ENCODE results near the gene HSD17B12.

The HSD17B12 gene

GRCh38 chr11:43872995-43873394 lies 192.5 kb downstream of the HSD17B12 start:
- TF ChIP-seq, protein P1, sequence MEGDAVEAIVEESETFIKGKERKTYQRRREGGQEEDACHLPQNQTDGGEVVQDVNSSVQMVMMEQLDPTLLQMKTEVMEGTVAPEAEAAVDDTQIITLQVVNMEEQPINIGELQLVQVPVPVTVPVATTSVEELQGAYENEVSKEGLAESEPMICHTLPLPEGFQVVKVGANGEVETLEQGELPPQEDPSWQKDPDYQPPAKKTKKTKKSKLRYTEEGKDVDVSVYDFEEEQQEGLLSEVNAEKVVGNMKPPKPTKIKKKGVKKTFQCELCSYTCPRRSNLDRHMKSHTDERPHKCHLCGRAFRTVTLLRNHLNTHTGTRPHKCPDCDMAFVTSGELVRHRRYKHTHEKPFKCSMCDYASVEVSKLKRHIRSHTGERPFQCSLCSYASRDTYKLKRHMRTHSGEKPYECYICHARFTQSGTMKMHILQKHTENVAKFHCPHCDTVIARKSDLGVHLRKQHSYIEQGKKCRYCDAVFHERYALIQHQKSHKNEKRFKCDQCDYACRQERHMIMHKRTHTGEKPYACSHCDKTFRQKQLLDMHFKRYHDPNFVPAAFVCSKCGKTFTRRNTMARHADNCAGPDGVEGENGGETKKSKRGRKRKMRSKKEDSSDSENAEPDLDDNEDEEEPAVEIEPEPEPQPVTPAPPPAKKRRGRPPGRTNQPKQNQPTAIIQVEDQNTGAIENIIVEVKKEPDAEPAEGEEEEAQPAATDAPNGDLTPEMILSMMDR (conservative IDR thresholded peaks at IDR 0.05) = no peak
- no peak for TF ChIP-seq ZFX (IDR thresholded peaks at IDR 0.05)

DNA sequence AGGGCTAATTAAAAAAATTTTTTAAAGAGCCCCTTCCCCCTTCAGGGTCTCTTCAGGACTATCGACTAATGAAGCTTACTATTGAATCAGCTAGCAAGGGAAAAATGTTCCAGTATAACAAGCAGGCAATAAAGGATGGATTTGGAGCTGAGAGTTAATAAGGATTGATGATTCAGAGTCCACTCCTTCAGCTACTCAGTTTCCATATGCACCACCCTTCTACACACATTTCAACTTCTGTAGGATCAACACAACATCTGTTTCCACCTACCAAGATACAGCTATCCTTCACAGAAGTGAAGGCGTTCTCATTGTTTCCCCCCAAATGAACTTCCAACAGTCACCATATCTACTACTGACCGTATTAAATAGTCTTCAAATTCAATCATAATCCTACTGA lies 193.5 kb downstream of the HSD17B12 start:
- TF ChIP-seq, protein P1 (conservative IDR thresholded peaks at IDR 0.05) = no peak
- no peak for TF ChIP-seq ZFX (IDR thresholded peaks at IDR 0.05)

More at GRCh38 chr11:43872995-43873394, 192.5 kb downstream of the HSD17B12 start:
- no peak overlapping the region for H3K27ac ChIP-seq

GRCh38 chr11:43874738-43875137 lies 194.2 kb downstream of the HSD17B12 start:
- no peak overlapping the region for H3K27ac ChIP-seq

More for the DNA sequence above, 193.5 kb downstream of the HSD17B12 start:
- no peak overlapping the region for H3K27ac ChIP-seq

GRCh38 chr11:43879789-43880639 lies 199.5 kb downstream of the HSD17B12 start:
- TF ChIP-seq ZFX (IDR thresholded peaks at IDR 0.05) = no peak
- TF ChIP-seq, protein P1 (conservative IDR thresholded peaks at IDR 0.05) = no peak
- H3K27ac ChIP-seq = peak overlapping the region; percentile 70

More at GRCh38 chr11:43874738-43875137, 194.2 kb downstream of the HSD17B12 start:
- TF ChIP-seq, protein P1 (conservative IDR thresholded peaks at IDR 0.05) = no peak
- TF ChIP-seq ZFX (IDR thresholded peaks at IDR 0.05) = no peak

DNA sequence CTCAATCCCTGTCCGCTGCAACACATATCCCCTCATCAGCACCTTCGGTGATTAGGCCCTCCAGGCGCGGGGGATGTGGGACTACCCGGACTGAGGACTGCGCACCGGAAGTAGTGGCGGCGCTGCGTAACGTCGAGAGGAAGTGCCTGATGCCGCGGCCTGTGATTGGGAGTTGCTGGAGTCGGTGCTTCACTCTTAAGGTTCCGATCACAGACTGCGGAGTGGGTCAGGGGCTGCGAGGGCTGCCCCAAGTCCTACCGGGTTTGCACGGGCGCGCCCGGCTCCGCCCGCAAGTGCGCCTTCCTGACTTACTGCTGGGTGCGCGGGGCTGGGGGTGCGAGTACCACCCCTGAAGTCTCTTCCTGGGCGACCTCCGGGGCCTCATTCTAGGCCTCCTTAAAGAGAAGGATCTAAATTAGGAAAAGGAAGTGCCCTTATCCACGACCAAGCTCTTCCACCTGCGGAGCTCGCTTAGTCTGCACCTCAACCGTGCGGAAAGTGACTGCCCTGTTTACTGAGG lies 200.2 kb downstream of the HSD17B12 start, which contains the start of gene ALKBH3:
Gene ALKBH3 (plus strand): TSS at position 192 of the 520 bp plus-strand sequence. CDS start 1,822 bp downstream, outside the sequence.
- TF ChIP-seq, protein P1 (conservative IDR thresholded peaks at IDR 0.05) = no peak
- peak; percentile 88 for TF ChIP-seq ZFX (IDR thresholded peaks at IDR 0.05)
- H3K27ac ChIP-seq = peak within 1 kb of the TSS; percentile 70

GRCh38 chr11:43892851-43893250 lies 212.3 kb downstream of the HSD17B12 start:
- H3K27ac ChIP-seq = no peak overlapping the region
- TF ChIP-seq ZFX (IDR thresholded peaks at IDR 0.05) = no peak
- TF ChIP-seq, protein P1 (conservative IDR thresholded peaks at IDR 0.05) = no peak

DNA sequence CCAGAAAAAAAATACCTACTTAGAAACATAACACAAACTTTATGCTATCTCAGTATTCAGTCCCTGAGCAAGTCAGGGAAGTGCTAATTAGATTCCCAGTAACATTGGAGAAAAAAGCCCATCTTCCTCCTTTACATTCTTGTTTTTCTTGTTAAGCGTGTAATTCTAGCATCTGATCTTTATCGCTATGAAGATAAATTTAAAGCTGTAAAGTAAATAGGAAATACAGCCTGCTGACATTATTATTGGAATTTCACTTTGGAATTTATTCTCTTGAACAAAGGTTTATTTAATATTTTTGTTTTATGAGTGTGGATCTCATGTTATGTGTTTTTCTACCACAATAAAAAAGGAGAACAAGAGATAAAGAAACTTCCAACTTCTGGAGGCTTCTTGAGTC lies 214.0 kb downstream of the HSD17B12 start:
- H3K27ac ChIP-seq = no peak overlapping the region
- TF ChIP-seq, protein P1 (conservative IDR thresholded peaks at IDR 0.05) = no peak
- no peak for TF ChIP-seq ZFX (IDR thresholded peaks at IDR 0.05)

All from C4-2B (cell line).